ENCODE data around the gene MCTP1. TPM values are rescaled to one million over a fixed set of nuclear protein-coding genes. Genes with fewer than 3 reads are reported as not detected.

Gene MCTP1
- total and polyA plus RNA-seq, 2 experiments from 2014 or later: 1.3 to 5.7 TPM

- H3K4me2 ChIP-seq: no peak overlapping the region
- H3K27ac ChIP-seq: no peak overlapping the region
- no peak overlapping the region for H2AFZ ChIP-seq
- H3K27me3 ChIP-seq: no peaks in the 10 kb centered on the region
- no peak overlapping the region for H3K4me3 ChIP-seq
- no peaks in the 10 kb centered on the region for H3K4me1 ChIP-seq (ENCODE audit: insufficient read depth)
- H4K20me1 ChIP-seq (ENCODE audit: insufficient read depth, poor library complexity, severe bottlenecking): no peaks in the 10 kb centered on the region
- no peaks in the 10 kb centered on the region for H3K79me2 ChIP-seq
- H3K9me3 ChIP-seq (ENCODE audit: low read depth): no peaks in the 10 kb centered on the region
- no peaks in the 10 kb centered on the region for H3K9me2 ChIP-seq (replicated peaks; ENCODE audit: insufficient read depth)
- no peak for TF ChIP-seq EZH2 (IDR thresholded peaks at IDR 0.05; ENCODE audit: borderline replicate concordance)
- no peak for TF ChIP-seq EZH2phosphoT487 (IDR thresholded peaks at IDR 0.05; ENCODE audit: low read depth, severe bottlenecking, unreplicated experiment)
- TF ChIP-seq CTCF (IDR thresholded peaks at IDR 0.05; ENCODE audit: poor library complexity): no peak
- H3K36me3 ChIP-seq (replicated peaks; ENCODE audit: insufficient read depth, low read depth): no peaks in the 10 kb centered on the region
- no peak for DNase-seq (ENCODE audit: low spot score)
Measured at GRCh38 chr5:94910721-94911120, 374.2 kb downstream of the MCTP1 start.

GRCh38 chr5:94908889-94909480 lies 375.9 kb downstream of the MCTP1 start:
- no peak overlapping the region for H3K4me3 ChIP-seq
- peak; percentile 67 for DNase-seq (ENCODE audit: low spot score)
- no peaks in the 10 kb centered on the region for H3K4me1 ChIP-seq (ENCODE audit: insufficient read depth)
- no peaks in the 10 kb centered on the region for H4K20me1 ChIP-seq (ENCODE audit: insufficient read depth, poor library complexity, severe bottlenecking)
- TF ChIP-seq CTCF (IDR thresholded peaks at IDR 0.05; ENCODE audit: poor library complexity): peak; percentile 75
- no peak for TF ChIP-seq EZH2 (IDR thresholded peaks at IDR 0.05; ENCODE audit: borderline replicate concordance)
- no peak overlapping the region for H3K4me2 ChIP-seq
- no peaks in the 10 kb centered on the region for H3K9me3 ChIP-seq (ENCODE audit: low read depth)
- H3K79me2 ChIP-seq: no peaks in the 10 kb centered on the region
- 15% methylated on average over 2 of the region's 2 CpGs for WGBS (ENCODE audit: low lambda C conversion rate, missing lambda C conversion rate)
- no peaks in the 10 kb centered on the region for H3K36me3 ChIP-seq (replicated peaks; ENCODE audit: insufficient read depth, low read depth)
- H2AFZ ChIP-seq: no peak overlapping the region
- no peaks in the 10 kb centered on the region for H3K27me3 ChIP-seq
- no peak overlapping the region for H3K27ac ChIP-seq
- no peaks in the 10 kb centered on the region for H3K9me2 ChIP-seq (replicated peaks; ENCODE audit: insufficient read depth)

- Histone ChIP-seq H3K4me1 (ENCODE audit: insufficient read depth) (no peaks in the 10 kb centered on the region), H3K36me3 (replicated peaks; ENCODE audit: insufficient read depth, low read depth) (no peaks in the 10 kb centered on the region), H4K20me1 (ENCODE audit: insufficient read depth, poor library complexity, severe bottlenecking) (no peaks in the 10 kb centered on the region), H3K9me3 (ENCODE audit: low read depth) (no peaks in the 10 kb centered on the region), H3K79me2 (no peaks in the 10 kb centered on the region), H3K9me2 (replicated peaks; ENCODE audit: insufficient read depth) (no peaks in the 10 kb centered on the region), H3K4me3 (no peak overlapping the region), H3K4me2 (no peak overlapping the region), H3K27me3 (no peaks in the 10 kb centered on the region), H3K27ac (no peak overlapping the region), H2AFZ (no peak overlapping the region)
- TF ChIP-seq EZH2phosphoT487 (IDR thresholded peaks at IDR 0.05; ENCODE audit: low read depth, severe bottlenecking, unreplicated experiment) (no peak), CTCF (IDR thresholded peaks at IDR 0.05; ENCODE audit: poor library complexity) (no peak), EZH2 (IDR thresholded peaks at IDR 0.05; ENCODE audit: borderline replicate concordance) (no peak)
- no peak for DNase-seq (ENCODE audit: low spot score)
Measured at GRCh38 chr5:94906750-94907149, 378.1 kb downstream of the MCTP1 start.

GRCh38 chr5:94903726-94904125 lies 381.2 kb downstream of the MCTP1 start:
- Histone ChIP-seq H3K9me2 (replicated peaks; ENCODE audit: insufficient read depth) (no peaks in the 10 kb centered on the region), H3K27ac (no peak overlapping the region), H3K27me3 (no peaks in the 10 kb centered on the region), H3K4me1 (ENCODE audit: insufficient read depth) (no peaks in the 10 kb centered on the region), H3K9me3 (ENCODE audit: low read depth) (no peaks in the 10 kb centered on the region), H3K36me3 (replicated peaks; ENCODE audit: insufficient read depth, low read depth) (no peaks in the 10 kb centered on the region), H3K4me2 (no peak overlapping the region), H3K79me2 (no peaks in the 10 kb centered on the region), H3K4me3 (no peak overlapping the region), H4K20me1 (ENCODE audit: insufficient read depth, poor library complexity, severe bottlenecking) (no peaks in the 10 kb centered on the region), H2AFZ (no peak overlapping the region)
- WGBS (ENCODE audit: low lambda C conversion rate, missing lambda C conversion rate): 75% methylated on average over 3 of the region's 3 CpGs
- no peak for TF ChIP-seq EZH2 (IDR thresholded peaks at IDR 0.05; ENCODE audit: borderline replicate concordance)
- TF ChIP-seq EZH2phosphoT487 (IDR thresholded peaks at IDR 0.05; ENCODE audit: low read depth, severe bottlenecking, unreplicated experiment): no peak
- TF ChIP-seq CTCF (IDR thresholded peaks at IDR 0.05; ENCODE audit: poor library complexity): no peak
- no peak for DNase-seq (ENCODE audit: low spot score)

Data from hepatocyte (in vitro differentiated cells).